Neural cell (in vitro differentiated cells): ENCODE data around the gene NFIA. TPM values are rescaled to one million over a fixed set of nuclear protein-coding genes. Genes with fewer than 3 reads are reported as not detected.

Experiments
- H2AFZ ChIP-seq: fragments of 200-600, 300-800 bp; sonication (generic), shearing (Covaris generic); 2 replicates; pipeline ENCODE4 v1.6.0; 2014; ENCODE audit warnings: low read depth, mild to moderate bottlenecking, antibody characterized with exemption, low read length, moderate library complexity
- H3F3A ChIP-seq: fragments of 200-600 bp; shearing (Covaris generic); 2 replicates; pipeline ENCODE4 v1.6.1; 2016; ENCODE audit warnings: mild to moderate bottlenecking, moderate library complexity, mixed read lengths, antibody characterized with exemption, low read length; ENCODE audit not compliant: insufficient read depth, poor library complexity, severe bottlenecking
- H3K27ac ChIP-seq: fragments of 200-600, 300-800 bp; sonication (generic), shearing (Covaris generic); 2 replicates; pipeline ENCODE4 v1.5.1; 2014; ENCODE audit warnings: mild to moderate bottlenecking, low read length, moderate library complexity
- H3K27me3 ChIP-seq: fragments of 300-800, 200-600 bp; sonication (generic), shearing (Covaris generic); 2 replicates; pipeline ENCODE4 v1.6.0; 2014; ENCODE audit warnings: mild to moderate bottlenecking, low read depth, low read length, moderate library complexity; ENCODE audit not compliant: insufficient read depth
- H3K36me3 ChIP-seq: fragments of 300-800, 200-600 bp; sonication (generic), shearing (Covaris generic); 2 replicates; pipeline ENCODE4 v1.5.1; 2014; ENCODE audit warnings: mild to moderate bottlenecking, antibody characterized with exemption, low read length, moderate library complexity; ENCODE audit not compliant: insufficient read depth
- H3K4me2 ChIP-seq: fragments of 300-800, 200-600 bp; sonication (generic), shearing (Covaris generic); 2 replicates; pipeline ENCODE4 v1.6.0; 2014; ENCODE audit warnings: mild to moderate bottlenecking, low read length
- H3K4me3 ChIP-seq: fragments of 300-800, 200-600 bp; sonication (generic), shearing (Covaris generic); 2 replicates; pipeline ENCODE4 v1.5.1; 2014; ENCODE audit warnings: mild to moderate bottlenecking, low read length, moderate library complexity
- H3K79me2 ChIP-seq: fragments of 200-600 bp; shearing (Covaris generic); replicated peaks from 2 replicates; pipeline ENCODE4 v1.6.0; 2014; ENCODE audit warnings: mild to moderate bottlenecking, low read length, moderate library complexity; ENCODE audit not compliant: insufficient read depth
- H3K9ac ChIP-seq: fragments of 300-800, 200-600 bp; sonication (generic), shearing (Covaris generic); 2 replicates; pipeline ENCODE4 v1.6.1; 2016; ENCODE audit warnings: mild to moderate bottlenecking, low read length, mixed read lengths
- H3K9me2 ChIP-seq: fragments of 200-600 bp; shearing (Covaris generic); 2 replicates; pipeline ENCODE4 v1.6.1; 2016; ENCODE audit warnings: mild to moderate bottlenecking, low read length, mixed read lengths; ENCODE audit not compliant: insufficient read depth
- H3K9me3 ChIP-seq: fragments of 200-600, 300-800 bp; sonication (generic), shearing (Covaris generic); 2 replicates; pipeline ENCODE4 v1.6.1; 2016; ENCODE audit warnings: mild to moderate bottlenecking, mixed run types, low read length, moderate library complexity, mixed read lengths
- H4K20me1 ChIP-seq: fragments of 200-600 bp; shearing (Covaris generic); 2 replicates; pipeline ENCODE4 v1.6.1; 2016; ENCODE audit warnings: mild to moderate bottlenecking, mixed run types; ENCODE audit not compliant: insufficient read depth
- CTCF ChIP-seq: fragments of 450-650 bp; IDR thresholded peaks from 2 replicates; pipeline ENCODE4 v1.5.1; 2014; ENCODE audit warnings: antibody characterized with exemption, mild to moderate bottlenecking, moderate library complexity; ENCODE audit not compliant: poor library complexity, severe bottlenecking
- EP300 ChIP-seq: fragments of 450-650 bp; conservative IDR thresholded peaks from 2 replicates; pipeline ENCODE4 v1.6.1; 2014; ENCODE audit warnings: antibody characterized with exemption, mild to moderate bottlenecking, moderate library complexity; ENCODE audit not compliant: poor library complexity, severe bottlenecking
- EZH2 ChIP-seq: fragments of 200-600, 300-800 bp; shearing (Covaris generic), sonication (generic); IDR thresholded peaks from 2 replicates; pipeline ENCODE4 v1.6.1; 2014; ENCODE audit warnings: antibody characterized with exemption, low read length, borderline replicate concordance, mild to moderate bottlenecking; ENCODE audit not compliant: insufficient read depth, poor library complexity, severe bottlenecking
- MXI1 ChIP-seq: fragments of 450-650 bp; conservative IDR thresholded peaks from 2 replicates; pipeline ENCODE4 v1.6.1; 2014; ENCODE audit warnings: antibody characterized with exemption, mild to moderate bottlenecking; ENCODE audit not compliant: poor library complexity, severe bottlenecking
- POLR2AphosphoS5 ChIP-seq: IDR thresholded peaks from 2 replicates; pipeline ENCODE4 v1.6.1; 2012
- RAD21 ChIP-seq: fragments of 450-650 bp; conservative IDR thresholded peaks from 2 replicates; pipeline ENCODE4 v1.6.1; 2014; ENCODE audit warnings: antibody characterized with exemption, mild to moderate bottlenecking, moderate library complexity
- REST ChIP-seq: IDR thresholded peaks from 2 replicates; pipeline ENCODE4 v1.6.1; 2012; ENCODE audit warnings: borderline replicate concordance
- SMC3 ChIP-seq: fragments of 450-650 bp; conservative IDR thresholded peaks from 2 replicates; pipeline ENCODE4 v1.6.1; 2014; ENCODE audit warnings: antibody characterized with exemption, mild to moderate bottlenecking, moderate library complexity; ENCODE audit not compliant: poor library complexity
- TAF1 ChIP-seq: IDR thresholded peaks from 2 replicates; pipeline ENCODE4 v1.6.1; 2012; ENCODE audit warnings: low read depth
- polyA plus RNA-seq: library from polyadenylated mRNA; depleted of rRNA; stranded (reverse); fragments of >200 nt; gene quantifications from 2 replicates; pipeline ENCODE4 v1.2.3, GENCODE V29; 2014

NFIA gene
- polyA plus RNA-seq, 1 donor from 2014 or later = 0.47 TPM

DNA sequence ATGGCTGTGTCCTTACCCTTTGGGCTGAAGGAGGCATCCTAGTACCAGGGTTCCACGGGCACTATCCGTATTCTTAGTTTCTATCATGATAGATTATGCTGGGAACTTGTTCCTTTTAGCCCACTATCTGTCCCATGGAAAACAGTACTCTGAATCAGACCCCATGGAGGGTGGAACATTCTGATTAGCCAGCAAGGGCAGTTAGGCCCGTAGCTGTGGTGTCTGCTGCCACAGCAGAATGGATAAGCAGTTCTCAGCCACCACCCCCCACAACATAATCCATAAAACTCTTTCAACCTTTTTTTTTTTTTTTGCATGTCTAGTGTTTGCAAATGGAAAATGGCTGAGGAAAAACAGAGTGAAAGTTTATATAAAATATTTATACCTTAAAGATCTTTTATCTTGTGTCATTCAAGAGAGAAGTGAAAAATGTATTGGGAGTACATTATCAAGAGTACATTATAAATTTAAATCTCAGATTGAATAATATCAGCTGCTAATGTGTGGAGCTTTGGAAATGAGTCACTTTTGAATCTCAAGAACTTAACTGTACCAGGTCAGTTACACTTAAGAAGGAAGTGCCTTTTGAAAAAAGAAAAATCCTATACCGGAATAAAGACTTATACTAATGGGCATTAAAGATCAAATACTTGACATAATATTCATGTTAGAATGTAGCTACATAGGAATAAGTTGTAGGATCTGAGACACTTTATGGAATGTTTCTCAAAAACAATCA lies 80.3 kb downstream of the NFIA start:
- Histone ChIP-seq H3K27ac (no peak overlapping the region), H3K4me2 (no peak overlapping the region), H3K9me2 (no peaks in the 10 kb centered on the region), H3K79me2 (no peaks in the 10 kb centered on the region), H3K9ac (no peak overlapping the region), H3K4me3 (no peak overlapping the region), H3K9me3 (no peaks in the 10 kb centered on the region), H3K27me3 (peaks cover 8% of the 10 kb centered on the region), H3K36me3 (no peaks in the 10 kb centered on the region), H3F3A (no peaks in the 10 kb centered on the region), H4K20me1 (no peaks in the 10 kb centered on the region), H2AFZ (no peak overlapping the region)
- TF ChIP-seq CTCF = no peak
- TF ChIP-seq RAD21 = no peak
- no peak for TF ChIP-seq EP300
- no peak for TF ChIP-seq MXI1
- TF ChIP-seq TAF1 = no peak
- no peak for TF ChIP-seq POLR2AphosphoS5
- no peak for TF ChIP-seq SMC3
- no peak for TF ChIP-seq REST
- TF ChIP-seq EZH2 = no peak

DNA sequence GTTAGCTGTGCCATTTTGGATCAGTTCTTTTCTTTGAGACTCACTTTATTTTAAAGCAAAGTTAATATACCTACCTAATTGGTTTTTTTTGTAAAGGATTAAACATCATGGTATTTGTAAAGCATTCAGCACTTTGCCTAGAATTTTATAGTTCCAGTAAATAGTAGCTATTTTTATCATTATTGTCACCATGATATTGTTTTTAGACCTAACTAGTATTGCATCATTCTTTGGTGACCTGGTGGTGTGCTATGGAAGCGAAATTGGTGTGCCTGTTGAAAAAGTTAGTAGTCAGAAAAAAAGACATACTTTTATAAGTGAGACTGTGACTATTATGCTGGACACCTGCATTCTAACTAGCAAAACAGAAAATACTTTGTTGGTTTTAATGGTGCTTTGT lies 81.0 kb downstream of the NFIA start:
- no peaks in the 10 kb centered on the region for H3K79me2 ChIP-seq
- no peak overlapping the region for H3K27ac ChIP-seq
- TF ChIP-seq REST = no peak
- TF ChIP-seq CTCF = no peak
- TF ChIP-seq EP300 = no peak
- TF ChIP-seq MXI1 = no peak
- TF ChIP-seq POLR2AphosphoS5 = no peak
- no peak for TF ChIP-seq EZH2
- TF ChIP-seq SMC3 = no peak
- no peak for TF ChIP-seq TAF1
- no peak for TF ChIP-seq RAD21
- no peaks in the 10 kb centered on the region for H4K20me1 ChIP-seq
- no peaks in the 10 kb centered on the region for H3F3A ChIP-seq
- no peaks in the 10 kb centered on the region for H3K9me2 ChIP-seq
- peaks cover 5% of the 10 kb centered on the region for H3K27me3 ChIP-seq
- H3K9me3 ChIP-seq = no peaks in the 10 kb centered on the region
- no peak overlapping the region for H3K4me3 ChIP-seq
- no peak overlapping the region for H3K4me2 ChIP-seq
- no peak overlapping the region for H3K9ac ChIP-seq
- no peaks in the 10 kb centered on the region for H3K36me3 ChIP-seq
- no peak overlapping the region for H2AFZ ChIP-seq
